Fibroblast of peridontal ligament (primary cell): ENCODE measurements around the gene KIF2C.
A peak's percentile ranks its signal among the peaks of the same experiment; 100 is the strongest.
"Not testable (repeated sequence)": the region's sequence is repeated elsewhere in the genome, so short reads cannot be mapped to it uniquely, and the experiment has no call there.

Experiments
- DNase-seq: peaks from one replicate; pipeline ENCODE4 v3.0.0-alpha.2; 2010; ENCODE audit errors: extremely low read depth

Gene KIF2C

DNA sequence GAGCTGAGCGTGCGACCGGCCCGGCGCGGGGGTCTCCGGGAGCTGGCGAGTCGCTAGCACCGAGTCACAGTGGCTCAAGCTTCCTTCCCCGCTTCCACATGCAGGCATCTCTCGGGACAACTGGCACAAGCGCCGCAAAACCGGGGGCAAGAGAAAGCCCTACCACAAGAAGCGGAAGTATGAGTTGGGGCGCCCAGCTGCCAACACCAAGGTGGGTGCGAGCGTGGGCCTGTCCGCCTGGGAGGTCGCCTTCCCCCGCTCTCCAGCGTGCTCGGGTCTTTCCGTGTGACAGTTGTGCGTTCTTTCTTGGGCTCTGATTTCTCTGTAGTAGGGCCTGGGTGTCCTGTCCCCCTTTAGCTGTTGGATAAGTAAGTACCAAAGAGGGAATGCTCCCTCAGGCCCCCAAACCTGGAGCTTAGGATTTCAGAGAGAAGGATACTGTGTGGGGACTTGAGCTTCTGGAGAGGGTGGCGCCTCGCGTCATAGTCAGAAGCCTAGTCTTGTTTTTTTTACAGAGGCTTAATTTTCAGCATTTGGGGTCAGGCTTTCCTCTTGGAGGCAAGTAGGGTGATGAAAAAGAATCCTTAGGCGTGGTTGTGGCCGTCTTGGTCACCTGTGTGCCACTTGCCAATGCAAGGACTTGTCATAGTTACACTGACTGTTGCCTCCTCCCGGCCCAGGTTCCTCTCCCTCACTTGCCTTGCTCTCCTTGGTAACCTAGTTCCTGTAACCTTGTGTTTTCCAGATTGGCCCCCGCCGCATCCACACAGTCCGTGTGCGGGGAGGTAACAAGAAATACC, 36.5 kb downstream of the KIF2C start:
- DNase-seq = no peak

DNA sequence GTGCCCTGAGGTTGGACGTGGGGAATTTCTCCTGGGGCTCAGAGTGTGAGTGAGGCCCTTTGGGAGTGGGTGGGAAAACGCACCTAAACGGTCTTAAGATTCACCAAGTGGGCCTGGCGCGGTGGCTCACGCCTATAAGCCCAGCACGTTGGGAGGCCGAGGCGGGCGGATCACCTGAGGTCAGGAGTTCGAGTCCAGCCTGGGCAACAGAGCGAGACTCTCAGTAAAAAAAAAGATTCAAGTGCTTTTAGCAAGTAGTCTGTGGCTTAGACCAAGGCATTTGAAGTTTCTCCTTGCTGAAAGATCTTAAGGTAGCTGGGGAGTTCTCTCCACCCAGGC, 37.1 kb downstream of the KIF2C start:
- peak; percentile 10 for DNase-seq

DNA sequence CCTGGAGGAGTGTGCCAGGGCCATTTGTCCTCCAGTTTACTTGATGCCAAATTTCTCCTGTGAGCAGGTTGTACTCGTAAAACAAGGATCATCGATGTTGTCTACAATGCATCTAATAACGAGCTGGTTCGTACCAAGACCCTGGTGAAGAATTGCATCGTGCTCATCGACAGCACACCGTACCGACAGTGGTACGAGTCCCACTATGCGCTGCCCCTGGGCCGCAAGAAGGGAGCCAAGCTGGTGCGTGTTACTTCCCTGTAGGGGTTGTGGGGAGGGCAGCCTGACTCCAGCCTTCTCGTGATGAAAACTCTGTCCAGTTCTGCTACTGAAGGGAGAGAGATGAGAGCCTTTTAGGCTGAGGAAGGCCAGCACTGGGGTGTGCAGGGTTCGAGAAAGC, 37.9 kb downstream of the KIF2C start:
- no peak for DNase-seq

DNA sequence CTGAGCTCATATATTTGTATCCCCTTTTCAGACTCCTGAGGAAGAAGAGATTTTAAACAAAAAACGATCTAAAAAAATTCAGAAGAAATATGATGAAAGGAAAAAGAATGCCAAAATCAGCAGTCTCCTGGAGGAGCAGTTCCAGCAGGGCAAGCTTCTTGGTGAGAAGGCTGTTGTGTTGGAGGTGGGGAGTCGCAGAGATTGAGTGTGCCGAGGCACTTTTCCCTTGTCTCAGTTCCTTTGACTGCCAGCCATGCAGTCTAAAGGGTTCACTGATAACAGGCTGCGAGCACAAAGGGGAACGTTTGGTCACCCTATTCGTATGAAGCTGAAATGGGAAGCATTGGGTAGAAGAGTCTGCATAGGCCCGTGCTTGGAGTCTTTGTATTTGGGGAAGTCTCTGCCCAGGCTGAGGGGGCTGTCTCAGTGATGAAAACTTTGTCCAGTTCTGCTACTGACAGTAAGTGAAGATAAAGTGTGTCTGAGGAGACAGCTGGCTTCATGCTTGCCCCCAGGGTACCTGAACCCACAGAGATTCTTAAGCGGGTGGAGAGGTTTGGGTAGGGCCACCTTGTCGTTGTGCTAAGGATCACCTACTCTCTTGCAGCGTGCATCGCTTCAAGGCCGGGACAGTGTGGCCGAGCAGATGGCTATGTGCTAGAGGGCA, 38.5 kb downstream of the KIF2C start:
- no peak for DNase-seq

DNA sequence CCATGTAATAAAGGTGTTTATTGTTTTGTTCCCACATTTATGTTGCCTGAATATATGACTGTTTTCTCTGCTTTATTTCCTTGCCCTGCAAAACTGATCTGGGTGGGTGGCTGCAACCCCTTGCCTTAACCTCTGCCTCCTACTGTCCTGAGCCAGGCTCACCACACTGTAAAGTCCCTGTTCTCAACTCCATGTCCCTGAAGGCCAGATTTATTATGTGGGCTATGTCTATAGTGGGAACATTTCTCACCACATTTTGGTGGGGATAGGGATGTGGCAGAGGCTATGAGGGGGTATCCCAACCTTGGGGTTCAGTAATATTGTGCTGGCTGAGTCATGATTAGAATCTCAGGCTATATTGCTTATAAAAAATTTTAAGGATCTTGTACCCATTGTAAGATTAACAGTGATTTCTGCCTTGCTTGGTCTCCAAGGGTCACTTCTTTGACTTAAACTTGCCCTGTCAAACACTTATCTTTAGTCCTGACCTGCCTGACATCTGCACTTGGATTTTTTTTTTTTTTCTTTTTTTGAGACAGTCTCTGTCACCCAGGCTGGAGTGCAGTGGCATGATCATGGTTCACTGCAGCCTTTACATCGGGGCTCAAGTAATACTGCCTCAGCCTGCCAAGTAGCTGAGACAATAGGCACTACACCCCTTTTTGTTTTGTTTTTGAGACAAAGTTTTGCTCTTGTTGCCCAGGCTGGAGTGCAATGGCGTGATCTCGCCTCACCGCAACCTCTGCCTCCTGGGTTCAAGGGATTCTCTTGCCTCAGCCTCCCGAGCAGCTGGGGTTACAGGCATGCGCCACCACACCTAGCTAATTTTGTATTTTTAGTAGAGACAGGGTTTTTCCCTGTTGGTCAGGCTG, 39.3 kb downstream of the KIF2C start:
- DNase-seq = no peak

DNA sequence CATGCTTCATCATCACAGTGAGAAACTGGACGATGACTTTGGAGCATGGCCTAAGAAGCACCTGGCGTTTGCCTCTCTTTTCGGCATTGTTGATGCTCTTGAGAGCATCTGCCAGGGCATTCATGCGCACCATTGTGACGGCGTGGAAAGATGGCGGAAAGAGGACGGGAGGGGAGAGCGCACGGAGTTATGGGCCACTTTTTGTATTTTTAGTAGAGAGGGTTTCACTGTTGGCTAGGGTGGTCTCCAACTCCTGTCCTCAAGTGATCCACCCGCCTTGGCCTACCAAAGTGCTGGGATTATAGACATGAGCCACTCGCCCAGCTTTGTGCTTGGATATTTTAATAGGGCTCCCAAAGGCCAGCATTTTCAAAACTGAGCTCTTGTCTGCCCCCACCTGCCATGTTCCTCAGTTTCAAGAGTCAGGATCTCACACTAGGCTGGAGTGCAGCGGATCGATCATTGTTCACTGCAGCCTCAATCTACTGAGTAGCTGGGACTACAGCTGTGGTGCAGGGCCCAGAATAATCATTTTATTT, 41.0 kb downstream of the KIF2C start:
- DNase-seq = no peak

DNA sequence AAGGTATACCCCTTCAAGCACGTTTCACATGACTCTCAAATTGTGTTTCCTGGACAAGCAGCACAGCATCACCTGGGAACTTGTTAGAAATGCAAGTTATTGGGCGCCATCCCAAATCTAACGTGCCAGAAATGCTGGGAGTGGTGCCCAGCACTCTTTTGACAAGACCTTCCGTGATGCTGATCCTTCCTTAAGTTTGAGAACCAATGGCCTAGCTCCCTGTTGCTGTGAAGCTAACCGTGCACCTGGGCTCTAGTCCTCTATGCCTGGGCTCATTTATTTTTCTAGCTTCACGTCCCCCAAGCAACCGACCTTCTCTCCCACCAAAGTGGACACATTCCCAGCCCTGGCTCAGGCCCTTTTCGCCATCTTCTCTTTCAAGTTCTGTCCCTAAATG, 44.1 kb downstream of the KIF2C start:
- DNase-seq = no peak

DNA sequence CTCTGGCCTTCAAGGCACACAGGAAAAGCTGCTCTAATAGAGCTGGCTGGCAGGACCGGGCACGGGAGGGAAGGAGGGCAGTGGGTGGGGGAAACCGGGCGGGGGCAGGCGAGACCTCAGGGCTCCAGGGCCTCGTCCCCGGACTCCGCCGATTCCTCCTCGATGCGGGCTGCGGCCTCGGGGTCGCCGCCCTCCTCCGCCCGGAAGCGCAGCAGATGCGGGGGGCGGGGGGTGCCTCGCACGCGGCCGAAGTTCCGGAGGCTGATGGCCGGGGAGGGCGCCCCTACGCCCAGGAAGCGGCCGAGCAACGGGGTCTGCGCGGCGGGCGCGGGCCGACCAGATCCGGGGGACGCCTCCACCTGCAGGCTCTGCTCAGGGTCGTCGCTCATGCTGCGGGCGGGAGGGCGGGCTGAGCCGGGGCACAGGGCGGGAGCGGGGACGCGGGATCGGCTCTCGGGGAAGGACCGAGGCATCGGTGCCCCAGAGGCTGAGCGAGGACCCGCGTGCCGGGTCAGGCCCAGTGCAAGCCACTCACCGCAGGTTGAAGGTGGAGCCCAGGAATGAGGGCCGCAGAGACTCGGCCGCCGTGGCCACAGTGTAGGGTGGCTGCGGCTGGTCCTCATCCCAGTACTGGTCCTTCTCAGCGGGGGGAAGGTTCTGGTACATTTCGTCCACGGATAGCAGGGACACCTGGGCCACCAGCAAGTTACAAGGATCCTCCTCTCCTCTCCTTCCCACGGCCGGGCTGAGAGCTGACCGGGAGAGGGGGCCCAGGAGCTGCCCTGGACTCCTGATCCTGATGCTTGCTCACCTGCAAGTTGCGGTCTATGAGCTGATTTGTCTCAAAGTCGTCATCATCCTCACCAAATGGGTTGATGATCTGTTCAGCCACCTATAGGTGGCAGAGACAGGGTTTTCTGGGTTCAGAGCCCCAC, 44.7 kb downstream of the KIF2C start:
- DNase-seq = no peak

DNA sequence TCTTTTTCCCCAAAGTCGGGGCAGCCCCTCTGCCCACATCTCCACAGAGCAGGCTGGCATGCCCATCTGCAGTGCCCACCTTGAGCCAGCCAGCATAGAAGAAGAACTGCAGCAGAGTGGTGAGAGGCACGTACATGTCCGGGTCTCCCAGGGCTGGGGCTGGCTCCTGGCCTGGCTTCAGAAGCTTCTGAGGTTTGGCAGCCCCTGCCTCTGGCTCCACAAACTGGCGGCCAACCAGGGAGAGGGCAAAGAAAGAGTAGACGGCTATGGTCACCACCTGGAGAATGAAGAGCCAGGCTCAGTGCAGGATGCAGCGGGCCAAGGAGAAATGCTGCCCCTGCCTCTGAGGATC, 45.4 kb downstream of the KIF2C start:
- no peak for DNase-seq

DNA sequence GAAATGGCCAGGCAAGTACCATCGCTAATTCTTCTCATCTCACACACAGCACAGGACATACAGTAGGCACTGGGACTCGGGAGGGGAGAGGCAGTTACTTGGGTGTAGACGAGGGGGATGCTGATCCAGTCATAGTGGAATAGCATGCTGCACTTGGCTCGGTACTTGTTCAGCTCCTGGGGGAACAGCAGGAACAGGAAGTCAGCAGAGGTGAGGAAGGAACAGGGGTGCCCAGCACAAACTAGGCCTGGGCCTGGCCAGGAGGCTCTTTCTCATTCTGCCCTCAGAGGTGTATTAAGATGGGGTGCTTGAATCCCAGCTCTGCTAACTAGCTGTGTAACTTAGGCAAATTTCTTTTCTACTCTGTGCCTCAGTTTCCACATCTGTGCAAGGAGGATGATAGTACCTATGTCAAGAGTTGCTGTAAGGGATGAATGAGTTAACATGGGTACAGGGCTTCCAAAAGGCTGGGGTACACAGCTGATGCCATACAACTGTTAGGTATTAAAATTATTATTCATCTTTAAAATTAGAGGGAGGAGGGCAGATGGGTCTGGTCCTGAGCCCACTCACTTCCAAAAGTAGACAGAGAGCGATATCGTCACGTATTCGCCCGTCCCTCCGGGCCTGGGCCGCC, 46.0 kb downstream of the KIF2C start:
- no peak for DNase-seq

DNA sequence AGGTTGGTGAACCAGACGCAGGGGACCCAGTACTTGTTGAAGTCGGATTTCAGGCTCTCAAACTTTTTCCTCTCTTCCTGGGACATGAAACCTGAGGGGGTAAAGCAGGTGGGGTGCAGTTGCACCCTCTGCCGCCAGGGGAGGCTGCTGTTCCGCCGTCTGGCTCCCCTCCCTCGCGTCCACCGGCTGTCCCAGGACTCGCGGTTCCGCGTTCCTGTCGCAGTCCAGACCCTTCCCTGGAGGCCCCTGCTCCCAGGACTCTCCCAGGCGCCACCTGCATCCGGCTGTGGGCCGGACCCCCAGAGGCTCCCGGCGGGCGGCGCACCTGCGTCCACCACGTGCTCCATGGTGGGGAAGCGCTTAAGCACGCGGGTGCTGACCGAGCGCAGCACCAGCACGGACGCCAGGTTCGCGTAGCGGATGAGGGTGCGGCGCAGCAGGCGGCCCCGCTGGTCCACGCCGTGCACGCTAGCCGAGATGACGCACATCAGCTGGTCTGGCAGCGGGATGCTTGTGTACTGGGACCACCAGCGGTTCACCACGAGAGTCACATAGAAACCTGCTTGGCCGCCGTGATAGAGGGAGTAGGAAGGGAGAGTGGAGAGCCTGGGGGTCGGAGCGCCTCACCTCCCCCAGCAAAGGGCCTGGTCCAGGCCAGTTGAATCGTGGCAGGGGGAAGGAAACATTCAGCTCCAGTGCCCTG, 46.7 kb downstream of the KIF2C start:
- peak; percentile 35 for DNase-seq

DNA sequence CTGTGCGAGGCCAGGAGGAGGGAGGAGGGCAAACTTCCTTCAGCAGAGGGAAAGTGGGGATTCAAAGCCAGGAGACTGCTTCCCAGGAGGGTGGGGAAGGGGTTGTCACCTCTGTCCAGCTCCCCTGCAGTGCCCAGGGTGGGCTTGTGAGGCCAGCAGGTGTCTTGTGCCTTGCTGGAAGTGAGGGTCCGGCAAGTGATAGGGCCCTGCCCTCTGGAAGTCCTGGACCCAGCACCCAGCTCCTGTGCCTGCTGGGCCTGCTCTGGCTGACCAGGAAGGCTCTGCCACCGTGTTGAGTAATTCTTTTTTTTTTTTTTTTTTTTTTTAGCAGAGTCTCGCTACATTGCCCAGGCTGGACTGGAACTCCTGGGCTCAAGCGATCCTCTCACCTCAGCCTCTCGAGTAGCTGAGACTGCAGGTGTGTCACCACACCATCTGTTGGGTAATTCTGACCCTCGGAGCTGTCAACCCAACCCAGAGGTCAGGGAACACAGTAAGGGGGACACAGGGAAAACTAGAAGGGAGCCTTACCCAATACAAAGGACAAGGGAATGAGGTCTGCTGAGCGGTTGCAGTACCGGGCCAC, 47.3 kb downstream of the KIF2C start:
- no peak for DNase-seq

DNA sequence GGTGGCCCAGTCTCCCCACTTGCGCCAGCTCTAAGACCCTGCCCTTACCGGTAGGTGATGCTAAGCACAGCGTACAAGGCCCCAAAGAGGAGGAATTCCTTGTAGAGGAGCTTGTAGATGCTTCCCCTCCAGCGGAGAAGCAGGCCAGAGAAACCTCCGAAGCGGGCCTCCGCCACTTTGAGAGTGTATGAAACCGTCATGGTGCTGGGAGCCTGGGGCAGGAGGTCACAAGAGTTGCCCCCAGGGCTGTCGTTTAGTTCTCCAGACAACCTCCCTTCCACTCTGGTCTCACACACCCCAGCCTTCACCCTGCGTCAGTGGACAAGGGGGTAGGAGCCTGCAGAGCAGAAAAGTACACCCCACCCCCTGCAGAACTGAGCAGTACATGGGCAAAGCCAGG, 47.9 kb downstream of the KIF2C start:
- no peak for DNase-seq

DNA sequence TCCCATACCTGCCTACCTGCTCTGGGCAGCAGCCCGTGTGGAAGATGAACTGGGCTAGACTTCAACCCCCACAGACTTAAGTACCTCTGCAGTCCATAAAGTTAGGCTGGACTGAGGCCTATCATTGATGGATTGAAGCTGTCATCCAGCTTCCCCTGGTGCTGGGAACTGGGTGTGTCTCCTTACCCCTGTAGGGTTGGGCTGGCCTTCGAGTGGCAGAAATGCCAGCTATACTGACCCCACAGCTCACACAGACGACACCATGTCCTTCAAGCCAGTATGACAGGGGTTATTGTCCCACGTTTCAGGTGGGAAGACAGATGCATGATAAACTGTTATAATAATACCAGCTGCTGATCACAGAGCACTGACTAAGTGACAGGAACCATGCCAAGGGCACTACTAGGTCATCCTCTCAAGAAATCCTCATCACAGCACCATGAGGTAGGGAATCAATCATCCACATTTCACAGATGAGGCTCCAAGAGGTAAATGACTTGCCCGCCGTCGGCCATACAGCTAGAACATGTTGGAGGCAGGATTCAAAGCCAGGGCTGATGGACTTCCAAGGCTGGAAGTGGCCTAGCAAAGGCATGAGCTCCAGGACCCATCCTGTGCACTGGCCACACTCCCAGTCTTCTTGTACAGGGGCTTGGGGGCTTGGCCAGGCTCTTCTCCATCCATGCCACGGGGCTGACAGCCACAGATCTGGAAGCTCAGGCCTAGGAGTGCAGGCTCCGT, 48.7 kb downstream of the KIF2C start, which contains the start of gene BEST4:
TSS of gene BEST4 (minus strand) at position 51 of the 741 bp plus-strand sequence. CDS start 465 bp downstream, outside the sequence.
- DNase-seq = no peak

DNA sequence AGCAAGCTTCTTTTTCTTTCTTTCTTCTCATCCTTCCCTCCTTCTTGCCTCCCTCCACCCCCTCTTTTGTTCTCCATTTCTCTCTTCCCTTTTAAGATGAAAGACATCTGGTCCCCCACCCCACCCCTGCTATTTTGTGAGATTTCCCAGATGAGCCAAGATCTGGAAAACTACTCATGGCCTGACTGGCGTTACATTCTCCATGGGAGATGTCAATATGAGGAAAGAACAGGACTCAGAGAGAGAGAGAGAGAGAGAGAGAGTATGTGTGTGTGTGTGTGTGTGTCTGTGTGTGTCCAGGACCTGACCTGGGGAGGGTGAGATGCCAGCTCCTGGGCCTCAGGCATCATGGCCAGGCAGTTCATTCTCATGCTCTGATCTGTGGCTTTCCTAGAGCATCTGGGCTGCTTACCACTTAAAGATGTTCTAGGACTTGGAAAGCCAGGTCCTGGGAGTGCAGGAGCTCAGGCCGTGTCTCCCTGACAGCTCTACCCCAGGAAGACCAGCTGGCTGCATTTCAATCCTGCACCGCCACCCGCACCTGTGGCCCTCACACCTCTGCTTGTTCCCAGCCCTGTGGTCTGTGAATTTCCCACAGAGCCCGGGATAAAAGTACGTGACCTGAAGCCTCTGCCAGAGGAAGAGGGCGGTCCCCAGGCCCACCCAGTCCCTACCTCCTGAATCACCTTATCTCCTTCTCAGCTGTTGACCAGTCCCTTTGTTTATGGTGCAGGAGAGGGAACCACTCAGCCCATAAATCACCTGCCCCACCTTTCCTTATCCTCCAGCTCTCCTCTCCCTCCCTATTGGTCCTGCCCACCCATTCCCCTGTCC, 51.5 kb downstream of the KIF2C start:
- DNase-seq = no peak

DNA sequence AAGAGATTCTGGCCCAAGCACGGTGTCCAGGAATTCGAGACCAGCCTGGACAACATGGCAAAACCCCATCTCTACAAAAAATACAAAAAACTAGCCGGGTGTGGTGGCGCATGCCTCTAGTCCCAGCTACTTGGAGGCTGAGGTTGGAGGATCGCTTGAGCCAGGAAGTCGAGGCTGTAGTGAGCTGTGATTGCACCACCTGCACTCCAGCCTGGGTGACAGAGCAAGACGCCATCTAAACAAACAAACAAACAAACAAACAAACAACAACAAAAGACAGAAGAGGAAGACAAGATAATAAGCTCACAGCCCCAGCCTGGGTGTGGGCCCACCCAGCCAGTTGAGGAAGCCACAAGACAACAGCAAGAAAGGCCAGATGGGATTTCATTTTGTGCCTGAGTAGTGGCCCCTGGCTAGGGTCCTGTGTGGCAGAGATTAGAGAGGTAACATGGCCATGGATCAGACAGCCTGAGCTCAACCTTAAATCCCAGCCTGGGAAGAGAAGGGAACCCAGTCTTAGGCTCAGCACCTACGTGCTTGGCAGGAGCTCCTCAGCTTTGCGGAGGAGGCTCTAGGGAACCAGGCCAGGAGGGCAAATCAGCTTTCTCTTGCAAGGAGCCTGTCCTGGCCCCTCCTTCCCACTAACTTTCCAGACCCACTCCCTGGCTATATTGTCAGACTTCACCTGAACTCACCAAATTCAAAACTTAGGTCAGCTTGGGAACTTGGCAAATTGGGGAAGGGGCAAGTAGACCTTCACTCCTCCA, 53.3 kb downstream of the KIF2C start:
- no peak for DNase-seq

DNA sequence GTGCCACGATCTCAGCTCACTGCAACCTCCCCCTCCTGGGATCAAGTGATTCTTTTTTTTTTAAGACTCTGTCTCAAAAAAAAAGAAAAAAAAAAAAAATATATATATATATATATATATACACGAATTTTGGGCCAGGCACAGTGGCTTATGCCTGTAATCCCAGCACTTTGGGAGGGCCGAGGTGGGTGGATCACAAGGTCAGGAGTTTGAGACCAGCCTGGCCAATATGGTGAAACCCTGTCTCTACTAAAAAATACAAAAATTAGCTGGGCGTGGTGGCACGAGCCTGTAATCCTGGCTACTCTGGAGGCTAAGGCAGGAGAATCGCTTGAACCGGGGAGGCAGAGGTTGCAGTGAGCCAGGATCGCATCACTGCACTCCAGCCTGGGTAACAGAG, 58.2 kb downstream of the KIF2C start:
- not testable (repeated sequence) for DNase-seq
